Measurements from ENCODE around the gene BCL2L12. TPM values are rescaled to one million over a fixed set of nuclear protein-coding genes. Genes with fewer than 3 reads are reported as not detected.

Gene BCL2L12
- total and polyA plus RNA-seq, 2 donors (not counting 3 experiments of a cell fraction or from before 2014, with no cell fraction given): 49.8 to 58.5 TPM

DNA sequence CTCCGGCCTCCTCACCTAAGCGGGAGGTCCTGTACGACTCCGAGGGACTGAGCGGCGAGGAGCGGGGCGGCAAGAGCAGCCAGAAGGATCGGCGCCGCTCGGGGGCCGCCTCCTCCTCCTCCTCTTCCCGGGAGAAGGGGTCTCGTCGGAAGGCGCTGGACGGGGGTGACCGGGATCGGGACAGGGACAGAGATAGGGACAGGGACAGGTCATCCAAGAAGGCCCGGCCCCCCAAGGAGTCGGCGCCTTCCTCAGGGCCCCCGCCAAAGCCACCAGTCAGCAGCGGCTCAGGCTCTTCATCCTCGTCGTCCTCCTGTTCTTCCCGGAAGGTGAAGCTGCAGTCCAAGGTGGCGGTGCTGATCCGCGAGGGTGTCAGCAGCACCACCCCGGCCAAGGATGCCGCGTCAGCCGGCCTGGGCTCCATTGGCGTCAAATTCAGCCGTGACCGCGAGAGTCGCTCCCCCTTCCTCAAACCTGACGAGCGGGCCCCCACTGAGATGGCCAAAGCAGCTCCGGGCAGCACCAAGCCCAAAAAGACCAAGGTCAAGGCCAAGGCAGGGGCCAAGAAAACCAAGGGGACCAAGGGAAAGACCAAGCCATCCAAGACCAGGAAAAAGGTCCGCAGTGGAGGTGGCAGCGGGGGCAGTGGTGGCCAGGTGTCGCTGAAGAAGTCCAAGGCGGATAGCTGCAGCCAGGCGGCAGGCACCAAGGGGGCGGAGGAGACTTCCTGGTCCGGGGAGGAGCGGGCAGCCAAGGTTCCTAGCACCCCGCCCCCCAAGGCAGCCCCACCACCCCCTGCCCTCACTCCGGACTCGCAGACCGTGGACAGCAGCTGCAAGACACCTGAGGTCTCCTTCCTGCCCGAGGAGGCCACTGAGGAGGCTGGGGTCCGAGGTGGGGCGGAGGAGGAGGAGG is 12.9 kb upstream of the BCL2L12 start:
- CTCF ChIA-PET: no interaction called here
- H3K27ac ChIP-seq (ENCODE audit: insufficient read depth, low read depth, low read length): no peak overlapping the region
- H3K4me3 ChIP-seq (replicated peaks in 1 of 3; ENCODE audit: insufficient read depth in 1 of 3, low read depth in 1 of 3, low read length in 3 of 3): no peak overlapping the region
- no peaks in the 10 kb centered on the region for H3K27me3 ChIP-seq (ENCODE audit: control insufficient read depth in 2 of 2, insufficient read depth in 2 of 2, low read length in 2 of 2)
- no peak overlapping the region for H3K4me2 ChIP-seq (ENCODE audit: insufficient read depth, low read length)
- POLR2A ChIA-PET: no interaction called here
- H3K4me1 ChIP-seq (ENCODE audit: control insufficient read depth, extremely low read depth, insufficient read depth, low read length): no peaks in the 10 kb centered on the region
- no peaks in the 10 kb centered on the region for H4K20me1 ChIP-seq (replicated peaks; ENCODE audit: control insufficient read depth, extremely low read depth, insufficient read depth, low read length)
- FAIRE-seq (no peak), DNase-seq (ENCODE audit: low read depth, low spot score) (no peak)
- intact Hi-C loops (cut with micrococcal nuclease) (no loop called here), dilution Hi-C loops (cut with MboI; ENCODE audit: extremely low pct_ligation_motif_present, low sequenced_read_pairs) (no loop called here)
- H3K9me1 ChIP-seq (replicated peaks; ENCODE audit: control insufficient read depth, extremely low read depth, insufficient read depth, low read length): no peaks in the 10 kb centered on the region
- no peak overlapping the region for H2AFZ ChIP-seq (ENCODE audit: low read depth, low read length)
- H3K36me3 ChIP-seq (ENCODE audit: control insufficient read depth in 2 of 2, extremely low read depth in 1 of 2, insufficient read depth in 2 of 2, low read length in 2 of 2): peaks cover 15 to 58% of the 10 kb centered on the region in 2 experiments
- no peak overlapping the region for H3K9ac ChIP-seq (replicated peaks; ENCODE audit: extremely low read depth, insufficient read depth, low read length)
- H3K9me3 ChIP-seq (replicated peaks; ENCODE audit: control insufficient read depth, insufficient read depth, low read length): no peaks in the 10 kb centered on the region
- peaks cover 3% of the 10 kb centered on the region for H3K79me2 ChIP-seq (ENCODE audit: control insufficient read depth, insufficient read depth, low read length)
- TF ChIP-seq EZH2 (IDR thresholded peaks at IDR 0.05; ENCODE audit: borderline replicate concordance, low read depth, low read length, severe bottlenecking) (no peak), JUN (IDR thresholded peaks at IDR 0.05; ENCODE audit: borderline replicate concordance, insufficient read depth, insufficient read length, low read depth) (no peak), MAX (IDR thresholded peaks at IDR 0.05; ENCODE audit: insufficient read depth, insufficient read length) (no peak), GATA2 (IDR thresholded peaks at IDR 0.05; ENCODE audit: insufficient read depth, insufficient read length, low read depth, low read length) (no peak), FOS (IDR thresholded peaks at IDR 0.05; ENCODE audit: borderline replicate concordance, insufficient read depth, low read length) (no peak), POLR2AphosphoS5 (IDR thresholded peaks at IDR 0.05; ENCODE audit: insufficient read depth, low read depth, low read length) (no peak), POLR2A (IDR thresholded peaks at IDR 0.05; ENCODE audit: low read depth, low read length) (no peak), MYC (IDR thresholded peaks at IDR 0.05; ENCODE audit: low read depth, low read length) (no peak)
- TF ChIP-seq, protein P1, sequence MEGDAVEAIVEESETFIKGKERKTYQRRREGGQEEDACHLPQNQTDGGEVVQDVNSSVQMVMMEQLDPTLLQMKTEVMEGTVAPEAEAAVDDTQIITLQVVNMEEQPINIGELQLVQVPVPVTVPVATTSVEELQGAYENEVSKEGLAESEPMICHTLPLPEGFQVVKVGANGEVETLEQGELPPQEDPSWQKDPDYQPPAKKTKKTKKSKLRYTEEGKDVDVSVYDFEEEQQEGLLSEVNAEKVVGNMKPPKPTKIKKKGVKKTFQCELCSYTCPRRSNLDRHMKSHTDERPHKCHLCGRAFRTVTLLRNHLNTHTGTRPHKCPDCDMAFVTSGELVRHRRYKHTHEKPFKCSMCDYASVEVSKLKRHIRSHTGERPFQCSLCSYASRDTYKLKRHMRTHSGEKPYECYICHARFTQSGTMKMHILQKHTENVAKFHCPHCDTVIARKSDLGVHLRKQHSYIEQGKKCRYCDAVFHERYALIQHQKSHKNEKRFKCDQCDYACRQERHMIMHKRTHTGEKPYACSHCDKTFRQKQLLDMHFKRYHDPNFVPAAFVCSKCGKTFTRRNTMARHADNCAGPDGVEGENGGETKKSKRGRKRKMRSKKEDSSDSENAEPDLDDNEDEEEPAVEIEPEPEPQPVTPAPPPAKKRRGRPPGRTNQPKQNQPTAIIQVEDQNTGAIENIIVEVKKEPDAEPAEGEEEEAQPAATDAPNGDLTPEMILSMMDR (IDR thresholded peaks at IDR 0.05; ENCODE audit: extremely low read depth in 1 of 2, insufficient read depth in 1 of 2, low read depth in 1 of 2, low read length in 2 of 2): no peak
- no TSS peak for BruUV-seq (replicated peaks)

All from endothelial cell of umbilical vein (primary cell).